ENCODE data around the gene KCNE1.

Gene KCNE1

DNA sequence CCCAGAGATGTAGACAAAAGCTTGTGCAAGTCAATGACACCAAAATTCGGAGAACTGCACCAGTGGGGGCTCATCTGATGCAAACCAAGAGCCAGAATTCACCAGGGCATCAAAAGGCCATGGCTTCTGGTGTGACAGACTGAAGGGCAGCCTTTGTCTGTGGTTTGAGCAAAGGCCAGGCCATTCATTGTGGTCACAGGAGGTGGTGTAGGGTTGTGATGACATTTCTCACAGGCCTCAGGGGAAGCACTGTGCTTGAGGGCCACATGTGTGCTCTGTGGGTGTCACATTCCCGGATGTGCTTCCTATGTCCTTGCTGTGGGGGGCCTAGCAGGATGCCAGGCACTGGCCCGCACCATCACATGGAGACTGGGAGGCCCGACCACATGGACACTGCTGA, 22.5 kb upstream of the KCNE1 start:
- DNase-seq, result no peak

- no peak for DNase-seq
Observed at GRCh38 chr21:34533938-34534337, 21.9 kb upstream of the KCNE1 start.

- no peak for DNase-seq
Observed at GRCh38 chr21:34531399-34531798, 19.4 kb upstream of the KCNE1 start.

DNA sequence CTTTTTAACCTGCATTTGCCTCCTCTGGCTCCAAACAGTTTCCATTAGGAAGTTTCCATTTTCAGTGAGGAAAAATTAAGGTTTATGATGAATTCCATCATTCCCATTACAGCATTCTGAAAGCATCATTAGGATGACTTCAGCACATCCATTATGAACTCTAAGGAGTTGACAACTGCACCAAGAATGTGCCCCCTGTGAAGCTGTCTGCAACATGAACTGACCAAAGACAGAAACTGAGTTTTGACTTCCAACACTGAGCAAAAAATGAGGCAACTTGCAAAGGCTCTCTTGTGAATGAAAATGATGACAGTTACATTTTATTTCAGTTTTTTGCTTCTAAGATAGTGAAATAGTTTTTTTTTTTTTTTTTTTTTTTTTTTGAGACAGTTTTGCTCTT, 18.3 kb upstream of the KCNE1 start:
- no peak for DNase-seq

DNA sequence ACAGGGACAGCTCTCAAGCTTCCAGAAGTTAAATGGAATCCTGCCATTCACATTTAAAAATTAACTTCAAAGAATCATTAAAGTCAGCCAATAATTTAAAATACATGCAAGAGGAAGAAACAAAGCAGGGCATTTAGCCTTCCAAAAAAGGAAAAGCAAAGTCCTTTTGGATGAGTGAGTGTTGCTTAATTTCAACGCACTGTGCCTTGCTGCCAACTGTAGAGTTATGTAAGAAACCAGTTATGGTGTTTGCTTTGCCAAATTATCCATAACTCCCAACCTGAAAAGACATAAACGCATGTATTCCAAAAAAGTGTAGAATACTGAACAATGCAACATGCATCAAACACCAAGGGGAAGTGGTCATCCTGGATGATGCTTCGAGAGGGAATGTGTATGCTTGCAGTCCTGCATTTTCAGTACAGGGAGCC, 16.1 kb upstream of the KCNE1 start:
- no peak for DNase-seq

DNA sequence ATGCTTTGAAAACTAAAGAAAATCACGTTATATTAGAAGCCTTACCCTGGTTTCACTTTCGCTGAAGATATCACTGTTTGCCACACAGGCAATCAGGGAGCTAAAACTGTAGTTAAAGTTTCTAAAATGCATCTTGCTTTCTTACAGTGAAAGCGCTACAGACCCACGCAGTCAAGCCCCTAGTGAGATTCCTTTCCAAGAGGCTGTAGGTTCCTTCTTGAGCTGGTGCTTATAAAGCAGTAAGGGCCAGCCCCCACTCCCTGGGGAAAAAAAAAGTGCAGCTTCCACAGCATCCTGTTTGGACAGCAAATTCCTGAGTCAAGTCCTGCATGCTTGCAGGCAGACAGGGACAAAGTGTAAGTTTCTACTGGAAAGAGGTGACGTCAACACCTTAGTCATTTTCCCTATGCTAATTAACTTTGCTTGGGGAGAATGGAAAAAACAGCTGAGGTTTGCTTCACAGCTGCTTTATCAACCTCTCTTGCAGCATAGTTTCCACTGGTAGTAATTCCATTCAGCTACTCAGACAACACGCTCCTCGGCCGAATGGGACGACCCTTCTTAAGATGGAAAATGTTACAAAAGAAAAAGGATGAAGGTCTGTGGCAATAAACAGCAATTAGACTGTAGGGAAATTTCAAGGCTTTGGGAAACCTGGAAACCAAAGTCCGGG, 14.7 kb upstream of the KCNE1 start:
- DNase-seq, result peak; percentile 58

DNA sequence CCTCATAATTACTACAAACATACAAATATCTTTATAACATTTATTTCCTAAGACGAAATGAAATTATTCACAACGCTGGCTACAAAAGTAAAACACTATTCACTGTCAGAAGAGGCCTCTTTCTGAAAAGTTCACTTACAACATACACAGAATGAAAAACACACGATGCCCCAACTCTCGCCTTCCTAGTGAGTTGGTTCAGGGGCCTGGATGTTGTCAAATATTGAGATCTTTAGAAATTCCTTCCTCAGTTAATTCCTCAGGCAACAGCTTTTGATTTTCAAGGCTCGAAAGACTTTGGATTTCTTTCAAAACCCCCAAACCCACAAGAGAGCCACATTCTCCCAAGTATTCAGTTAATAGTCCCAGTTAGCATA, 14.2 kb upstream of the KCNE1 start:
- no peak for DNase-seq

DNA sequence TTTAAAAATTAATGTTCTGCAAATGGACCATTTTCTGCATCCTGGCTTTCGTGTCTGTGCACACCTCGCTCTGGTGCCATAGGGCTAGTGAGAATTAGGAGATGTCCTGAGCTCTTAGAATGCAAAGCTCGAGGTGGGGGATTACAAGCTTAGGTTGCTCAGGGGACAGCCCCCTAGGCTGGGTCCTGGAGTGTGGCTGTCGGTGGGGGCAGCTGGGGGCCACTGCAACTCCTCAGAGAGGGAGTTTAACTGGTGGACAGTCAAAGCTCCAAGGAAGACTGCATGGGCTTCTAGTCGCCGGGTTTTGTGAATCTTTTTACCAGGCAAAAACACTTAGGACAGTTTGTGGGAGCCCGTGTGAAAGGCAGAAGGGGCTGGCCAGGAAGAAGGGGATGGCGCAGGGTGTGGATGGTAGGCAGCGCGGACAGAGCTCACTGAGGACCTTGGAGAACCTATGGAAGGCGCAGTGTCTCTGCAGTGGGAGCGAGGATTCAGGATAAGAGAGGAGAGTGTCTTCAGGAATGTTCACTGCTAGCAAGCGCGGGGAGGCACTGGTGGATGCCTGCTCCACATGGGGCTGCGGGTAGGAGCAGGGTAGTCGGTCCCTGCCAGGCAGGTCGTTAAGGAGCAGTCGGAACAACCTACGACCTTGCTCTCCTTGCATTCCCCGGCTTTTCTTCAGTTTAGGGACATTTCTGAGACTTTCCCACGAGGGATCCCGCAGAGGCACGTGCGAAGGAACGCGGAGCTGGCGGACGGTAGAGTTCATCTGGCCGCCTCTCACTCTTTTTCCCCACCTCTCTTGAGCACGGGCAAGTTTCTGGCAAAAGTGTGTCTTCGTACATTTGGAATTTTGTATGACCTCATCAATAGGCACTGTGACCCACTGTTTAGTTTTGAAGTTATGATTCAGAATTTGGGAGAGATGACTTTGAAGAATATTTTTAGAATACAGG, 12.9 kb upstream of the KCNE1 start:
- no peak for DNase-seq

DNA sequence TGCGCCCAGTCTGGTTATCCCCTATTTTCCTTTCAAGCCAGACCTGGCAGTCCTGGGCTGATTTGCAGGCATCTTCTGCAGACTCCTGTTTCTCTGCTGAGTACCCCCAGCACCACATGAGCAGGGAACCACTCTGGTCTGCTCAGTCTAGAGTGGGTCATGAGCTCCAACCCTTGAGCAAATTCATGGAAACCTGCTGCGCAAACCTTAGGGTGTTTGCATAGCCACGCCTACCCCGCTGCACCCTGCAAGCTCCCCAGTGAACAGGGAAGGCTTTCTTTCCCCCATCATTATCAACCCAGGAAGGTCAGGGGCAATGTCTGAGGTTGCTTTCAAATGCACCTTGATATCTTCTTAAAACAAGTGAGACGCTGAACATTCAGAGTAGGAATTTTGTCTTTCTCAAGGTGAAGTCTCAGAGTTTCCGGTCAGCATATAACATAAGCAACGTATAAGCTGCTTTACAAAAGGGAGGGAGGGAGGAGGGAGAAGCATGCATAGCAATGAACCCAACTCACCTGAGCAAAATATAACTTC, 11.1 kb upstream of the KCNE1 start:
- no peak for DNase-seq

DNA sequence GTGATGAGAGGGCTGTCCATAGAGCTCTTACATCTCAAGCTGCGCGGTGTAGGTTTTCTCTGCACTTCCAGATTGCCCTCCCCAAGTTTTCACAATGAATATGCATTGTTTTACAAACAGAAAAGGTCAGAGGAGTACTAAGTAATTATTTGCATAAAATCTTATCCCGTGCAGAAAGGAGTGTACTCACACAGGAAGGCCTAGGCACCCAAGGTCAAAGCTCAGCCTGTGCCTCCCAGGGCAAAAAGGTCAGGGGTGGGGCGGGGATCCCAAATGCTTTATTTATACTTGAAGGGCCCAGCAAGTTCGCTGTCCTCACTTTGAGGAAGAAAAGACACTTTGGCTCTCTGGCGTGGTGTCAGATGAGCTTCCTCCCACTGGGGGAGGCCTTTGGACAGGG, 10.3 kb upstream of the KCNE1 start:
- DNase-seq, result no peak

DNA sequence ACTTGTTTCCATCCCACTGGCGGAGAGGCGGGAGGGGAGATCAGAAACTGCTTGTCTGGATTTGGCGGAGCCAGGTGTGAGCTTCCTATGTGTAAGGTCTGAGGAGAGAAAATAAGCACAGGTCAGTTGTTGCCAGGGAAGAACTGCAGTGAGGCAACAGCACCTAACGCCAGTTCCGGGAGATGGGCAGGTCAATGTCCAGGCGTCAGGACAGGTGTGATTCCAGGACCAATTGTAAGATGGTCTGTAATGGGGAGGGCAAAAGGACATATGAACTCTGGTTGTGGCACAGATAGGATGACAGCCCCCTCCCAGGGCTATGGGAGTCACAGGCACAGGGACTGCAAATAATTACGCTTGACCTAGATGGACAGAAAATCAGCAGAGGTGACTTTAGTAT, 9.6 kb upstream of the KCNE1 start:
- no peak for DNase-seq

DNA sequence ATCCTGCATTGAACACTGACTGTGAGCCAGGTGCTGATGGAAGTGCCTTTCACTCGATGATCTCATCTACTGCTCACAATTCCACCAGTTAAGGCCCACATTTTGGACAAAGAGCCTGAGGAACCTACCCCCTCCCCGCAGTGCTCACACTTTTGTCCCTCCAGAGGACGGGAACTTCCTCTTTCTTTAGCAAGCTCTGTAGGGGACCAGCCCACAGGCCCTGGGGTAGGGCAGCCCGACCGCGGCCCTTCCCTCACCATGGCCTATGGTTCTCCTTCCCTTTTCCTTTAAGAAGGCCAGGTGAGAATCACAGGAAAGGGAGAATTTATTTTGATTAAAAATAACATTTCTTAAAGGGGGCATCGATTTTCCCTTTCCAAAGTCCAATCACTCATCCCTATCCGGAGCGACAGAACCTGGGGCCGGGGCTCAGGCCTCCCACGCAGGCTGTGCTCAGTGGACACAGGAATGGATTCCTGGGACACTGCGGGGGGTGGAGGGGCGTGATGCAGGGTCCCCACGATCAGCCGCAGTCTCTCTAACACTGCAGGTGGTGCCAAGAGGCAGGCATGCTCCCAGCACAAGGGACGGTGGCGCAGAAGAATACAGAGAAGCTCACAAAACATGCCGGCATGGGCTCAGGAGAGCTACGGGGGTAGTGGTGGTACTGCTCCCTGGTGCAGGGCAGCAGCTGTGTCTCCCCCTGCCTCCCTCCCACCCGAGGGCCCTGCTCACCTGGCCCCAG, 8.9 kb upstream of the KCNE1 start:
- no peak for DNase-seq

DNA sequence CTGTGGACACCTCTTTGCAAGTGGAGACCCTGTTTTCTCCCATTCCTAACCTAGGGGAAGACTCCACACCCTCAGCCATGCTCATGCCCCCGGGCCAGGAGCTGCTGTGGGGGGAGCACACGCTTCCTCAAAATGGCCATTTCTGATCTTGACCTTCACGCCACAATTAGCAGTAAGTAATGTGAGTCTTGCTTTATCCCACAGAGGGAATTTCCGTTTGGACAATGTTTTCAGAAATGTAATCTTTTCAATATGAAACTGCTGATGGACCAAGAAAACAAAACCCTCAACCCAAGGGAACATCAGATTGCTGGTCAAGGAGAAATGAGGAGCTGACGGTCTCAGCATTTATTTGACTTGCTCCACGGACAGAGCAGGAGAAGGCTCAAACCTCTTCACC, 8.3 kb upstream of the KCNE1 start:
- DNase-seq, result no peak

DNA sequence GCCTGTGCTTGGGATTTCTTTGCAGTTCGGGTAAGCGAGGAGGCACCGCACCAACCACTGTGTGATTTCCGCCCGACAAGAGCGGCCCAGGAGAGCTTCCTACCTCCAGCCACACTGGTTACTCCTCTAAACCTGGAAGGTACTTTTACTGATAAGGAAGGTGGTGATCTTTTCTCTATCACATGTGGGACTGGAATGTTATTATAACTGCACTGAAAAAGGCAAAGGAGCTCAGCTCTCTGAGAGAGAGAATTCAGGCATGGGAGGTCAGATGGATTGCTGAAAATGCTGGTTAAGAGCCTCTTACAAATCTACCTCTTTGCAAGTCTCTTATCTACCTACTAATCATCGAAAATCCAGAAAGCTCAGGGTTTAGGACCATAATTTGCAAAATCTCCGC, 7.7 kb upstream of the KCNE1 start:
- DNase-seq, result no peak

DNA sequence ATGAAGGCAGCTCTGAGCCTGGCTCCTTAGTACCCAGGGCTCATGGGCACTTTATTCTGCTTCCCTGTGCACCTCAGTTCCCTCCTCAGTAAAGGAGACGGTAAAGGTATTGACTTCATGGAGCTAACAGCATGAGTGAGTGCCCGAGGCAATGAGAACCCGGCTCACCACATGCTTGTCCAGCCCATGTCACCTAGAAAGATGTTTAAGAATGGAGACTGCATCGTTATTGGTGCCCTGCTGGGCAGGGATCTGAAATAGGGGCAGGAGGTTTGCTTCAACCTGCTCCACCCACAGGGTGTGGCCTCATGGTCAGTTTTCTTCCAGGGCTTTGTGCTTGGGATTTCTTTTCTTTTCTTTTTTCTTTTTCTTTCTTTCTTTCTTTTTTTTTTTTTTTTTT, 7.0 kb upstream of the KCNE1 start:
- DNase-seq, result no peak

DNA sequence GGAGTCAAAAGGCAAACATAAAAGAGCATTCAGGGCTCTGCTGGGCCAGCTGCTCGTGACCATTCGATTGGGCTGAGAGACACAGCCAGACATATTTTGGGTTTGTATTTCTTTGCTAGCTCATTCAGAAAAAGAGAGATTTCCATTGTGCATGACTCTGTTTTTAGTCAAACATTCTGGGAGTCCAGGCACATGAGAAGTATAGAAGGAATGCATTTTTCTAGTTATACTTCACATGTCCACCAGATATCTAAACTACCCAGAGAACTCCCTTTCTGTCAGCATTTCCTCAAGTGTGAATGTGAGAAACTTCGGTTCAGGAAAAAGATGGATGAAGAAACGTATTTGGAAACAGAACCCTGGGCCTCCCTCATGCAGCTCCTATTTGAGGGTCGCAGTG, 6.3 kb upstream of the KCNE1 start:
- DNase-seq, result no peak

DNA sequence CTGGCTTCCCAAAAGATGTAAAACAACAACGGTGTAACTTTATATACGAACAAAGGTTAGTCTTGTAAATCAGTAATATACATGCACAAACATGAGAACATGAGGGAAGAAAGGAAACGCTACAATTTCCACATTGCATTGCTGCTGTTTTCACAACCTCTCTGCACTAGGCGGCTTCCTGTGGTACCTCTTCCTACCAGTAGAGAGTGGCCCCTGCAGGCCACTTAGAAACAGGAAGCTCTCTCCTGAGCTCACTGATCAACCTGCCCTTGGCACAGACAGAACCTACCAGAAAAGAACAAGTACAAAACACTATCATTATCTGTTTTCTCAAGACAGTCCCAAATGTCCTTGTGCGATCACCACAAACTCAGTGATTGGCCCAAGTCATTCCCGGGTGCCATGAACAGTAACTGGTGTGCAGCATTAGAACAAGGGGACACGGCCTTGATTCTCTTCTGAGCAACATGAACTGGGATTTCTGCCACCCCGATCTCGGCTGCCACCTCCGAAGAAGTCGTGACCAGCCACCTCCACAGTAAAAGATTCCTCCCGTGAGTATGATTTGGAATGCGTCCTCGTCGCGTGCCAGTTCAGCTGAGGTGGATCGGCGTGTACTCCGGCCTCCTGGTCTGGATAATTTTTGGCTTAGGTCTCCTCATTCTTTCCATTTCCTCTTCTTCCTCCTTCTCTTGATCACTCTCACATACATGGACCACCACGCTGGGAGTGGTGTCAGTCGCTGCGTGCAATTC, 5.7 kb upstream of the KCNE1 start:
- peak; percentile 38 for DNase-seq

GRCh38 chr21:34517039-34517438, 5.0 kb upstream of the KCNE1 start:
- DNase-seq, result no peak

GRCh38 chr21:34514576-34515115, 2.6 kb upstream of the KCNE1 start:
- no peak for DNase-seq

- DNase-seq, result no peak
Observed at GRCh38 chr21:34513129-34513675, 1.2 kb upstream of the KCNE1 start.

- DNase-seq, result no peak
Observed at GRCh38 chr21:34511181-34511580, 829 bp downstream of the KCNE1 start.

All from activated CD4-positive, alpha-beta T cell treated with anti-CD3 and anti-CD28 coated beads, Interleukin-2, amount 50 U/mL, for 16 hours (primary cell).